Measurements from ENCODE around the gene DESI1.

The DESI1 gene

DNA sequence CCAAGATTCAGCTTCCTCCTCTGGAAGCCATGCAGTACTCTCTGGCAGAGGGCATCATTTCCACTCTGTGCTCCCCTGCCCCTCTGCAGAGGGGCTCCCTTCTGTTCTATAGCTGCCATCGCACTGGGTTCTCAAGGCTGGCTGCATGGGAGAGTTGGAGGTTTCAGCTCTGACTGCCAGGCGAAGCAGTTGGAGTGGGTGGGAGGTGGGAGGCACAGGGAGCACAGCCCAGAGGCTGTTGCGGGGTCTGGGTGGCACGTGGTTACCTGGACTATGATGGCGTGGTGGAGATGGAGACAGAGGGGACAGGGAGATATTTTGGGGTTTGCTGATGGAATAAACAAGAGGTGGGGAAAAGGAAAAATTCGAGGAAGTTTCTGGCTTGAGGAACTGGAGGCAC is 36.0 kb downstream of the DESI1 start:
- Histone ChIP-seq H3K27me3 (ENCODE audit: control insufficient read depth, insufficient read depth, low read length) (no peaks in the 10 kb centered on the region), H2AFZ (no peak overlapping the region), H3K36me3 (ENCODE audit: control insufficient read depth, insufficient read depth, low read length) (no peaks in the 10 kb centered on the region), H3K79me2 (no peaks in the 10 kb centered on the region), H3K9ac (no peak overlapping the region), H3K27ac (no peak overlapping the region), H3K9me3 (ENCODE audit: control insufficient read depth, low read length) (no peaks in the 10 kb centered on the region), H3K4me2 (ENCODE audit: low read length) (no peak overlapping the region), H3K4me3 (ENCODE audit: low read depth, low read length) (no peak overlapping the region), H3K4me1 (no peaks in the 10 kb centered on the region)
- TF ChIP-seq, protein P1, sequence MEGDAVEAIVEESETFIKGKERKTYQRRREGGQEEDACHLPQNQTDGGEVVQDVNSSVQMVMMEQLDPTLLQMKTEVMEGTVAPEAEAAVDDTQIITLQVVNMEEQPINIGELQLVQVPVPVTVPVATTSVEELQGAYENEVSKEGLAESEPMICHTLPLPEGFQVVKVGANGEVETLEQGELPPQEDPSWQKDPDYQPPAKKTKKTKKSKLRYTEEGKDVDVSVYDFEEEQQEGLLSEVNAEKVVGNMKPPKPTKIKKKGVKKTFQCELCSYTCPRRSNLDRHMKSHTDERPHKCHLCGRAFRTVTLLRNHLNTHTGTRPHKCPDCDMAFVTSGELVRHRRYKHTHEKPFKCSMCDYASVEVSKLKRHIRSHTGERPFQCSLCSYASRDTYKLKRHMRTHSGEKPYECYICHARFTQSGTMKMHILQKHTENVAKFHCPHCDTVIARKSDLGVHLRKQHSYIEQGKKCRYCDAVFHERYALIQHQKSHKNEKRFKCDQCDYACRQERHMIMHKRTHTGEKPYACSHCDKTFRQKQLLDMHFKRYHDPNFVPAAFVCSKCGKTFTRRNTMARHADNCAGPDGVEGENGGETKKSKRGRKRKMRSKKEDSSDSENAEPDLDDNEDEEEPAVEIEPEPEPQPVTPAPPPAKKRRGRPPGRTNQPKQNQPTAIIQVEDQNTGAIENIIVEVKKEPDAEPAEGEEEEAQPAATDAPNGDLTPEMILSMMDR (IDR thresholded peaks at IDR 0.05) = no peak

DNA sequence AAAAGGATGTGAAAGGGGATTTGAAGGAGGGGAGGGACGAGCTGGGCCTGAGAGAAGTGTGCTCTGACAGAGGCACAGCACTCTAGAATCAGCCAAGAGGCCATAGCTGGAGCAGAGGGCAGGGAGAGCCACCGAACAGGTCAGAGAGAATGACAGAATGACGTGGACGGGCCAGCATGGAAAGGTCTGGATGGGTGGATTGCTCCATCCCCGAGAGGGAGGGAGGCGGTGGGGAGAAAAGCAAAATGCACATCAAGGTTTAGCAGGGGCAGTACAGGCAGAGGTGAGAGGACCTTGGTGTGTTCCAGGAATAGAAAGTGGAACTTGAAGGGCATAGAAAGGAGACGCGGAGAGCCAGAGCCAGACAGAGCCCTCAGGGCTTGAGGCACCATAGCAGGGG is 38.1 kb downstream of the DESI1 start:
- Histone ChIP-seq H3K9me3 (ENCODE audit: control insufficient read depth, low read length) (no peaks in the 10 kb centered on the region), H2AFZ (no peak overlapping the region), H3K4me2 (ENCODE audit: low read length) (no peak overlapping the region), H3K79me2 (no peaks in the 10 kb centered on the region), H3K36me3 (ENCODE audit: control insufficient read depth, insufficient read depth, low read length) (no peaks in the 10 kb centered on the region), H3K4me3 (ENCODE audit: low read depth, low read length) (no peak overlapping the region), H3K27me3 (ENCODE audit: control insufficient read depth, insufficient read depth, low read length) (no peaks in the 10 kb centered on the region), H3K27ac (no peak overlapping the region), H3K4me1 (no peaks in the 10 kb centered on the region), H3K9ac (no peak overlapping the region)
- TF ChIP-seq, protein P1 (IDR thresholded peaks at IDR 0.05) = no peak

DNA sequence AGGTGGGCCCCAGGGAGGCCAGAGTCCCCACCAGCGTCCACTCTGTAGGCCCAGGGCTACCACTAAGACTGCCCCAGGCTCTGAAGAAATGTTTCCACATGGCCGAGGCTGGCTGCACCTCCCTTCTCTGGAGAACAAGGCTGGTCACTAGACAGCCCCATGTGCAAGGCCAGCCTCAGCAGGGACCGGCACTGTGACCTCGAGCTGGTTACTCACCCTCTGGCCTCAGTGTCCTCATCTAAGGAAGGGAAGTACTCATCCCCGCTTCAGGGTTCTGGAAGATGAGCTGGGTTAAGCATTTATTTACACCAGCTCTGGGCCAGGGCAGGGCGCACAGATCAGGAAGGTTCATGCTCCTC is 40.9 kb downstream of the DESI1 start:
- Histone ChIP-seq H2AFZ (no peak overlapping the region), H3K4me2 (ENCODE audit: low read length) (no peak overlapping the region), H3K27me3 (ENCODE audit: control insufficient read depth, insufficient read depth, low read length) (no peaks in the 10 kb centered on the region), H3K9me3 (ENCODE audit: control insufficient read depth, low read length) (no peaks in the 10 kb centered on the region), H3K79me2 (no peaks in the 10 kb centered on the region), H3K9ac (no peak overlapping the region), H3K36me3 (ENCODE audit: control insufficient read depth, insufficient read depth, low read length) (no peaks in the 10 kb centered on the region), H3K27ac (no peak overlapping the region), H3K4me1 (peaks cover 3% of the 10 kb centered on the region), H3K4me3 (ENCODE audit: low read depth, low read length) (no peak overlapping the region)
- TF ChIP-seq, protein P1 (IDR thresholded peaks at IDR 0.05) = no peak

DNA sequence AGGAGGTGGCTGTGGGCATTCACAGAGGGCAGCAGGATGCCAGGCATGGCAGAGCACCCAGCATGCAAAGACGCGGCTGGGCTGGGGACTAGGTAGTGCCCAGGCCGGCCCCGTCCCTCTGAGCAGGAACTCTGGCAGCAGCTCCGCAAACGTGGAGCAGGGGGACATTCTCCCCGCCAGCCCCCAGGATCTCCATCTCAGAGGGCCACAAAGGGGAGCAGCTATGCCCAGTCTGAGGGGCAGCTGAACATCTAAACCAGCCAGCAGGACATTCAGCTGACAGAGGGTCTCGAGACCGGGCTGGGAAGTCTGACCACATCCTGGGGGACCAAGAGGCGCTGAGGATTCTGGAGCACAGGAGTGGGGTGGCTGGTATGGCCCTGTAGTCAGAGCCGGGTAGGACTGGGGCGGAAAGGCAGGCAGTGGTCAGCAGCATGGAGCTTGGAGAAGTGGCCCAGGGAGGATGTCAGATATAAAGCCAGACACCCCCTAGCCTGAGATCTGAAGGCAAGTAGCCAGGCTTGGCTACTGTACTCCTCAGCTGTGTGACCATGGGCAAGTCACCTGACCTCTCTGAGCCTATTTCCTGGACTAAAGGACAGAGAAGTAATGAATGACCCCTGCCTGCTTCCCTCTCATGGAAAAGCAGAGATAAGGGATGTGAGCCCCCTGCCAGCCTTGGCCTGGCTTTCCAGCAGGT is 41.4 kb downstream of the DESI1 start:
- no peaks in the 10 kb centered on the region for H3K36me3 ChIP-seq (ENCODE audit: control insufficient read depth, insufficient read depth, low read length)
- no peak overlapping the region for H2AFZ ChIP-seq
- TF ChIP-seq, protein P1 (IDR thresholded peaks at IDR 0.05) = no peak
- H3K9ac ChIP-seq = no peak overlapping the region
- H3K4me1 ChIP-seq = peaks cover 3% of the 10 kb centered on the region
- no peaks in the 10 kb centered on the region for H3K9me3 ChIP-seq (ENCODE audit: control insufficient read depth, low read length)
- H3K4me2 ChIP-seq (ENCODE audit: low read length) = no peak overlapping the region
- no peak overlapping the region for H3K27ac ChIP-seq
- no peaks in the 10 kb centered on the region for H3K27me3 ChIP-seq (ENCODE audit: control insufficient read depth, insufficient read depth, low read length)
- H3K4me3 ChIP-seq (ENCODE audit: low read depth, low read length) = no peak overlapping the region
- H3K79me2 ChIP-seq = no peaks in the 10 kb centered on the region

DNA sequence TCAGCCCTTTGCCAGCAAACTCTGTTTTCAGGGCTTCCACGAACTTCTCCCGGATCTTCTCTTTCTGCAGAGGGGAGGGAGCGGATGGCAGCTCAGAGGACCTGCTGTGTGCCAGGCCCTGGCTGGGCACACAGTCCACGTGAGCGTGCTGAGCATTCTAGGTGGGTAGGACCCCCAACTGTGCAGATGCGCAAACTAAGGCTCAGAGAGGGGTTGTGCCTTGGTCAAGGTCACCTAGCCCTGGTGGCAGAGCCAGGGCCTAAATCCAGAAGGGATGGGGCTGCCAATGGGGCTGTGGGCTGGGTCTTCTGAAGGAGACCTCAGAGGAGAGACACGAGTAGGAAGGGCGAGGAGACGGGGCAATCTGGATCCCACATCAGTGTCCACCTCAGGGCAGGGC is 42.0 kb downstream of the DESI1 start:
- Histone ChIP-seq H2AFZ (no peak overlapping the region), H3K4me1 (peaks cover 3% of the 10 kb centered on the region), H3K4me2 (ENCODE audit: low read length) (no peak overlapping the region), H3K4me3 (ENCODE audit: low read depth, low read length) (no peak overlapping the region), H3K9me3 (ENCODE audit: control insufficient read depth, low read length) (no peaks in the 10 kb centered on the region), H3K27me3 (ENCODE audit: control insufficient read depth, insufficient read depth, low read length) (no peaks in the 10 kb centered on the region), H3K36me3 (ENCODE audit: control insufficient read depth, insufficient read depth, low read length) (no peaks in the 10 kb centered on the region), H3K9ac (no peak overlapping the region), H3K79me2 (no peaks in the 10 kb centered on the region), H3K27ac (no peak overlapping the region)
- TF ChIP-seq, protein P1 (IDR thresholded peaks at IDR 0.05) = no peak

All from parathyroid adenoma (tissue), 2 donors.